GM12872 (cell line): ENCODE data around the gene PRM3.

Source experiments
- TF ChIP-seq, protein P1 (sequence below): IDR thresholded peaks from 3 replicates; pipeline ENCODE4 v1.5.1; 2011; ENCODE audit warnings: low read depth, mild to moderate bottlenecking, low read length, moderate library complexity; ENCODE audit not compliant: insufficient read depth

PRM3 gene

DNA sequence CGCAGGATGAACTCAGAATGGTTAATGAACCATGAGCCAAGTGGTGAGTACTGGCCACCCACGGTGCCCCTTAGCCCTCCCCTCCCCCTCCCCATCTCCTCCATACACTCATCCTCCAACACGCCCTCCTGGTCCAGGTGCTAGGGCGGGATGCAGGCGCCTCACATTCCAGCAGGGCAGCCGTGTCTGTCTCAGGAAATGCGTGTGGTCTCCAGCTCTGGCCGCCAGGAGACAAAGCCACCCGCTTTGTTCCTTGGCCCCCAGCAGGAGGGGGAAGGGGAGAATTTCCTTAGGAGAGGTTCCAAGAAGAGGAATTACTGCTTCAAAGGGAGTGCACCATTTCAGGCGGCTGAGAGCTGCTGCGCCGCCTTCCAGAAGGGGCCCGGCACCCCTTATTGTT lies 42.1 kb upstream of the PRM3 start:
- TF ChIP-seq, protein P1, sequence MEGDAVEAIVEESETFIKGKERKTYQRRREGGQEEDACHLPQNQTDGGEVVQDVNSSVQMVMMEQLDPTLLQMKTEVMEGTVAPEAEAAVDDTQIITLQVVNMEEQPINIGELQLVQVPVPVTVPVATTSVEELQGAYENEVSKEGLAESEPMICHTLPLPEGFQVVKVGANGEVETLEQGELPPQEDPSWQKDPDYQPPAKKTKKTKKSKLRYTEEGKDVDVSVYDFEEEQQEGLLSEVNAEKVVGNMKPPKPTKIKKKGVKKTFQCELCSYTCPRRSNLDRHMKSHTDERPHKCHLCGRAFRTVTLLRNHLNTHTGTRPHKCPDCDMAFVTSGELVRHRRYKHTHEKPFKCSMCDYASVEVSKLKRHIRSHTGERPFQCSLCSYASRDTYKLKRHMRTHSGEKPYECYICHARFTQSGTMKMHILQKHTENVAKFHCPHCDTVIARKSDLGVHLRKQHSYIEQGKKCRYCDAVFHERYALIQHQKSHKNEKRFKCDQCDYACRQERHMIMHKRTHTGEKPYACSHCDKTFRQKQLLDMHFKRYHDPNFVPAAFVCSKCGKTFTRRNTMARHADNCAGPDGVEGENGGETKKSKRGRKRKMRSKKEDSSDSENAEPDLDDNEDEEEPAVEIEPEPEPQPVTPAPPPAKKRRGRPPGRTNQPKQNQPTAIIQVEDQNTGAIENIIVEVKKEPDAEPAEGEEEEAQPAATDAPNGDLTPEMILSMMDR: no peak

DNA sequence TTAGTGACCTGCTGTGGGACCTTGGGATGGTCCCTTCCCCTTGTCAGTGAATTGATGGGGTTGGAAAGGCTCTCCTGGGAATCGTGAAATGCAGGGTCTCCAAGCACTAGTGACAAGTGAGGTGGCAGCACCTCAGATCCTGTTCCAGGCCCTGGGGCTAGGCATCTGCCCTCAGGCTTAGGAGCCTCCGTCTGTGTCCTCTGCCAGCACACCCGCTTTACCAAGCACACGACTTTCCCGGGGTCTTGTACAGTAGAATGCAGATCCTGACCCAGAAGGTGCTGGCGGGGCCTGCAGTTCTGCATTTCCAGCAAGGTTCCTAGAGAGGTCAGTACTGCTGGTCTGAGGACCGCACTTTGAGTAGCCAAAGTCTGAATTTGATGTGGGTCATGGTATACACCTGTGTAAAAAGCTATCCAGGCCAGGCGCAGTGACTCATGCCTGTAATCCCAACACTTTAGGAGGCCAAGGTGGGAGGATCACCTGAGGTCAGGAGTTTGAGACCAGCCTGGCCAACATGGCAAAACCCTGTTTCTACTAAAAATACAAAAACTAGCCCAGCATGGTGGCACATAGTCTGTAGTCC lies 41.0 kb upstream of the PRM3 start:
- TF ChIP-seq, protein P1: no peak

DNA sequence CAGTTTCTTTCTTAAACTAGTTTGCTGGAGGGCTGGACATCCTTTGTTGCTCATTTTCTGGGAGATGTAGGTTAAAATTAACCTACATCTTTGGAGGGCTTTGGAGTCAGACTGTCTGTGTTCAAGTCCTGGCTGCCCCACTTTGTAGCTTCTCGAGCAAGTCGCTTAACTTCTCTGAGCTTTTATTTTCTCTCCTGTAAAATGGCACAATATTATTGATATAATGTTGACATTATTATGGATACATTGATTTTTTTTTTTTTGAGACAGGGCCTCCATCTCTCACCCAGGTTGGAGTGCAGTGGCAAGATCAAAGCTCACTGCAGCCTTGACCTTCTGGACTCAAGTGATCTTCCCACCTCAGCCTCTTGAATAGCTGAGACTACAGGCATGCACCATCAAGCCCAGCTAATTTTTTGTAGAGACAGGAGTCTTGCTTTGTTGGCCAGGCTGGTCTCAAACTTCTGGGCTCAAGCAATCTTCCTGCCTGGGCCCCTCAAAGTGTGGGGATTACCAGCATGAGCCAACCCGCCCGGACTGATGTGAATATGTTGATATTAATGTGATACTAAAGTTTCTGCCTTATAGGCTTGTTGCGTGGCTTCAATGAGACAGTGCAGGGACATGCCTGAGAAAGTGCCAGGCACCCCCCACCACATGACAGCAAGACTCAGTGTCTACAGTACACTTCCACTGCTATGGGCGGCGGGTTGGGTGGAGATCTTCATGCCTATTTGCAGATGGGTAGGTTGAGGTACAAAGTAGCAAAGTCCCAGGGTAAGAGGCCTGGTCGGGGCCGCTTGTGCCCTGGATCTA lies 40.3 kb upstream of the PRM3 start:
- TF ChIP-seq, protein P1: no peak

DNA sequence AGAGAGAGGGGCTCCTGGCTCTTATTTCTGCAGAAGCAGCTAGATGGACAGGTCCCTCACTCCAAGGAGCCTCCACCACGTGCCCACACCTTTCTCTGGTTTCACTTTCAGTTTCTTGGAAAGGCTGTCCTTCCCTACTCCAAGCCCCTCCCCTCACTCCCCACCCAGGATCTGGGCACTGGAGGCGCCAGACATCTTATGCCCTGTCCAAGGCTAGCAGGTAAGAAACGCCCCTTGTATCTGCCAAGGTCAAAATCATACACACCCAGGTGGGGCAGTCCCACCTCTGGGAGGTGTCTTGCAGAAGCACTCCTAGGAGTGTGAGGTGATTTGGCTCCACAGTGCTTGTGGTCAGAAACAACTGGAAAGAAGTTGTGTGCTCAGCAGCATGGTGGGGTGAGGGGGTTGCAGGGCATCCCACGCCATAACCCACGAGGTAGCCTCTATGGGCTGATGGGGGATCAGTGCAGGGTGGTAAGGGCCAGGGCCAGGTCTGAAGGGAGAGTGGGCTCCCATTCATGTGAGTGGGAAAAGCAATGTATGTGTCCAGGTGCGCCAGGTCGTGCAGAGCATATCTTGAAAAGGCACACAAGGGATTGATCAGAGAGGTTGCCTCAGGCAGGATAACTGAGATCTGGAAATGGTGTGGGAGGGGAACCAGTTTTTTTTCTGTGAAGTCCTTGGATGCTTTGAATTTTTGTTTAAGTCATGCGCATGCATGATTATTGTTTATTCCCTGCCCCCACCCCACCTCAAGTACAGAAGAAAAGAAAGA lies 39.5 kb upstream of the PRM3 start:
- TF ChIP-seq, protein P1: no peak

DNA sequence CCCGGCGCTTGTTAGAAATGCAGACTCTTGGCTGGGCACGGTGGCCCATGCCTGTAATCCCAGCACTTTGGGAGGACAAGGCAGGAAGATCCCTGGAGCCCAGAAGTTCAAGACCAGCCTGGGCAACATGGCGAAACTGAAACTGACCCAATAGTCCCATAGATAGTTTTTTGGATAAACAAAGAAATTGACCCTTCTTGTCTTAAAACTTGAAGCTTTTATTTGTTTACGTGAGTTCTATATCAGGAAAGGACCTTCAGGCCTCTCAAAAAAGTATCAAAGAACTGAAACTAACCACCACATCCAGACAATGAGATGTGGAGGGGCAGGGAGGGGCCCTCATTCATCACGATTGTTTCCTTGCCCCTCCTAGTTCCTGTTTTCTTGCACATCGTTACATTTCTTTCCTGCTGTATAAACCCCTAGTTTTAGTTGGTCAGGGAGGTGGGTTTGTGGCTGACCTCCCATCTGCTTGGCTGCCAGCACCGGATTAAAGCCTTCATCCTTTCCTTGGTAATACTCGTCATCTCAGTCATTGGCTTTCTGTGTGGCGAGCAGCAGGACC lies 37.6 kb upstream of the PRM3 start:
- TF ChIP-seq, protein P1: no peak

DNA sequence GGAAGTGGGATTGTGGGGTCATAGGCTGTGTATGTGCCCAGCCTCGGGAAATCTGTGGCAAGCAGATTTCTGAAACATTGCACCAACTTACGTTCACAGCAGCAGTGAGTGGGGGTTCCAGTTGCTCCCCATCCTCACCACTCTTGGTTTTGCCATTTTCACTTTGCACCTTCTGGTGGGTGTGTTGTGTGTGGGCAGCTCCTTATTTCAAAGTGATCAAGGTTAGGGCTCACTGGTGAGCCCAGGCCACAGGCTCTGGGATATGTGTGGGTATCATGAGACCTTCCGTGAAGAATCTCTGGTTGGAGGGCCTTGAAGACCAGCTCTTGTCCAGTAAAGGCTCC lies 37.2 kb upstream of the PRM3 start:
- TF ChIP-seq, protein P1: no peak
